Measurements from ENCODE around the gene CLDN14.

Gene CLDN14

DNA sequence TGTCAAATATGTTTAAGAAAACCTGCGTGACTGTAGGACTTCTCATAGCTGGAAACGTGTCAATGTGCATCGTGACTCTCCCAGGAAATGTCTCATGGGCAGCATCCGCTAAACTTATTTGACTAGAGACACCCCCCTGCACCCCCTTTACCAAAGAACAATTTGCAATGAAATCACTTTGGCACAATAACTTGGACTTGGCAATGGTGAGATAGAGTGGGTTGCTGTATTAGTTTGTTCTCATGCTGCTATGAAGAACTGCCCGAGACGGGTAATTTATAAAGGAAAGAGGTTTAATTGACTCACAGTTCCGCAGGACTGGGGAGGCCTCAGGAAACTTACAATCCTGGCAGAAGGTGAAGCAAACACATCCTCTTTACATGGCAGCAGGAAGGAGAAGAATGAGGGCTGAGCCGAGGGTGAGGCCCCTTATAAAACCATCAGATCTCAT is 13.8 kb downstream of the CLDN14 start:
- no peak for DNase-seq (ENCODE audit: low spot score)
- in situ Hi-C loops (cut with MboI; ENCODE audit: low sequenced_read_pairs, unreplicated experiment) = no loop called here
- TF ChIP-seq, protein P1, sequence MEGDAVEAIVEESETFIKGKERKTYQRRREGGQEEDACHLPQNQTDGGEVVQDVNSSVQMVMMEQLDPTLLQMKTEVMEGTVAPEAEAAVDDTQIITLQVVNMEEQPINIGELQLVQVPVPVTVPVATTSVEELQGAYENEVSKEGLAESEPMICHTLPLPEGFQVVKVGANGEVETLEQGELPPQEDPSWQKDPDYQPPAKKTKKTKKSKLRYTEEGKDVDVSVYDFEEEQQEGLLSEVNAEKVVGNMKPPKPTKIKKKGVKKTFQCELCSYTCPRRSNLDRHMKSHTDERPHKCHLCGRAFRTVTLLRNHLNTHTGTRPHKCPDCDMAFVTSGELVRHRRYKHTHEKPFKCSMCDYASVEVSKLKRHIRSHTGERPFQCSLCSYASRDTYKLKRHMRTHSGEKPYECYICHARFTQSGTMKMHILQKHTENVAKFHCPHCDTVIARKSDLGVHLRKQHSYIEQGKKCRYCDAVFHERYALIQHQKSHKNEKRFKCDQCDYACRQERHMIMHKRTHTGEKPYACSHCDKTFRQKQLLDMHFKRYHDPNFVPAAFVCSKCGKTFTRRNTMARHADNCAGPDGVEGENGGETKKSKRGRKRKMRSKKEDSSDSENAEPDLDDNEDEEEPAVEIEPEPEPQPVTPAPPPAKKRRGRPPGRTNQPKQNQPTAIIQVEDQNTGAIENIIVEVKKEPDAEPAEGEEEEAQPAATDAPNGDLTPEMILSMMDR (IDR thresholded peaks at IDR 0.05; ENCODE audit: borderline replicate concordance, control extremely low read depth, extremely low read depth, insufficient read depth, missing control alignments) = no peak

DNA sequence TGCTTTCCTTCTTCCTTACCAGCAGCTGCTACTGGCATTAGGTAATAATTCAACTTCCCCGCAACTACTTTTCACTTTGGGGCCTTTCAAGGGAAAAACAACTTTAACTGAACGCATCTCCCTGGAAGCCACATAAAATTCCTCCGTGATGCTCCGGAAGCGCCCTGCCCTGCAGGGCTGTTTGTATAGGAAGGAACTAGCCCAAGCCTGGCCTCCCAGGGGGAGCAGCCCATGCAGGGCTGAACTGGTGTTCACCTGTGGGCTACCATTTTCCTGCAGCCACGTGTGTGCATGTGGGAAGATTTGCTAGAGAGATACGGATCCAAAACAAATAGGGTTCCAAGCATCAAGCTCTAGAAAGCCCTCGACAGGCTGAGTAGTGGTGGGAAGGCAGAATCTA is 14.4 kb downstream of the CLDN14 start:
- in situ Hi-C loops (cut with MboI; ENCODE audit: low sequenced_read_pairs, unreplicated experiment) = no loop called here
- TF ChIP-seq, protein P1 (IDR thresholded peaks at IDR 0.05; ENCODE audit: borderline replicate concordance, control extremely low read depth, extremely low read depth, insufficient read depth, missing control alignments) = no peak
- no peak for DNase-seq (ENCODE audit: low spot score)

DNA sequence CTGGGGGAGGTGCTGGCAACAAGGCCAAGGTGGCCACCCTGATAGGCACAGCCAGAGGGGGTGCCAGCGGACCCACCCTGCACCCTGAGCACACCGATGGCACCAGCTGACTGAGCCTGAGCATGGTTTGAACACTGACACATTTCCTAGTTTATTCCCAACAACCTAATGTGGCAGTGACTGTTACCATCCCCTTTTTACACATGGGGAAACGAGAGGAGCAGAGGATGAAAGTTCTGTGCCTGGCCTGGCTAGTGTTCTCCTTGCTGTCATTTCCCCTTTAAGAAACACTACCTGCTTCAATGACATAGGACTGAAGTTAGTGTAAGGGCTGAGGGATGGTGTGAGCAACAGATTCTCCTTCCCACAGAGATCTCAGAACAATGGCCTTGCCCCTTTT is 15.3 kb downstream of the CLDN14 start:
- DNase-seq (ENCODE audit: low spot score) = no peak
- TF ChIP-seq, protein P1 (IDR thresholded peaks at IDR 0.05; ENCODE audit: borderline replicate concordance, control extremely low read depth, extremely low read depth, insufficient read depth, missing control alignments) = no peak
- in situ Hi-C loops (cut with MboI; ENCODE audit: low sequenced_read_pairs, unreplicated experiment) = no loop called here

DNA sequence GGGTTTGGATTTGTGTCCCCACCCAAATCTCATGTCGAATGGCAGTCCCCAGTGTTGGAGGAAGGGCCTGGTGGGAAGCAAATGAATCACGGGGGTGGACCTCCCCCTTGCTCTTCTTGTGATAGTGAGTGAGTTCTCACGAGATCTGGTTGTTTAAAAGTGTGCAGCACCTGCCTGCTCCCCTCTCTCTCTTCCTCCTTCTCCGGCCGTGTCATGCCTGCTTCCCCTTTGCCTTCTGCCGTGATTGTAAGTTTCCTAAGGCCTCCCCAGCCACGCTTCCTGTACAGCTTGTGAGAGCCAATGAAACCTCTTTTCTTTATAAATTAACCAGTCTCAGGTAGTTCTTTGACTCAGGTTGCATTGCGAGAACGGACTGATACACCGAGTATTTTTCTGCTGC is 15.9 kb downstream of the CLDN14 start:
- in situ Hi-C loops (cut with MboI; ENCODE audit: low sequenced_read_pairs, unreplicated experiment) = no loop called here
- TF ChIP-seq, protein P1 (IDR thresholded peaks at IDR 0.05; ENCODE audit: borderline replicate concordance, control extremely low read depth, extremely low read depth, insufficient read depth, missing control alignments) = no peak
- DNase-seq (ENCODE audit: low spot score) = no peak

DNA sequence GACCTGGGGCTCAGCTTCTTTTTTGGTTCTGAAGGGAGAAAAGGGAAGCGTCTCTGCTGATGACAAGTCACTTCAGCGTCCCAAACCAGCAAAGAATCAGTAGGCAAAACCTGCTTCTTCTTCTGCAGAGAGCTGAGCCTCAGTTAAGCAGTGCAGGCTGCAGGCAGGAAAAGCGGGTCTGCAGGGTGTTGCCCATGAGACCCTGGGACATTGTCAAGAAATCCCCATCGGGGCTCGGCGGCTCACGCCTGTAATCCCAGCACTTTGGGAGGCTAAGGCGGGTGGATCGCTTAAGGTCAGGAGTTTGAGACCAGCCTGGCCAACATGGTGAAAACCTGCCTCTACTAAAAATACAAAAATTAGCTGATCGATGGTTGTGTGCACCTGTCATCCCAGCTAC is 16.7 kb downstream of the CLDN14 start:
- in situ Hi-C loops (cut with MboI; ENCODE audit: low sequenced_read_pairs, unreplicated experiment) = no loop called here
- TF ChIP-seq, protein P1 (IDR thresholded peaks at IDR 0.05; ENCODE audit: borderline replicate concordance, control extremely low read depth, extremely low read depth, insufficient read depth, missing control alignments) = no peak
- DNase-seq (ENCODE audit: low spot score) = no peak

DNA sequence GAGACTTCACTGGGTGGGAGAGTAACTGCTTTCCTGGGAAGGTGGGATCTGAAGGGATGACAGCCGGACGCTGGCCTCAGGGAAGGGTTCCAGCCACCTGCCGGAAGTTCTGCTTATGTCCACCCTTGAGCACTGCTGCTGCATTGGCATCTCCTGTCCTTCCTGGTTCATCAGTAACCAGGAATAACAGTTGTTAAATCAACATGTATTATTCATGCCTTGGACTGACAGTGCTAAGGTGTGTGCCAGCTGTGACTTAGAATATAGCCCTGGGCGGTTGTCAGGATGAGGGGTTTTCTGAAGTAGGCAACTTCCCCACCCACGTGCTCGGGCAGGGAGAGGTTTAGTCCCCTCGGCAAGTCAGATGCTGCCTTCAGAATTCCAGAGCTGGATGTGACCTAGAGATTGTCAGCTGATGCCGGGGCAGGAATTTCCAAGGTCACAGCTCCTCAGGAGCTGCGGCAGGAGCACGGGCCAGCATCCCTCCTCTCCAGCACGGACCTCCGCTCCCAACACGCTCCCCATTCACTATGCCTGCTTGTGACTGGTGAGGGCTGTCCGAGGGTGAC is 17.9 kb downstream of the CLDN14 start:
- TF ChIP-seq, protein P1 (IDR thresholded peaks at IDR 0.05; ENCODE audit: borderline replicate concordance, control extremely low read depth, extremely low read depth, insufficient read depth, missing control alignments) = no peak
- DNase-seq (ENCODE audit: low spot score) = no peak
- in situ Hi-C loops (cut with MboI; ENCODE audit: low sequenced_read_pairs, unreplicated experiment) = no loop called here

All from GM13976 (cell line).